CD4-positive, alpha-beta T cell (primary cell): ENCODE measurements around the gene APLP2. TPM values are rescaled to one million over a fixed set of nuclear protein-coding genes. Genes with fewer than 3 reads are reported as not detected.
A peak's percentile ranks its signal among the peaks of the same experiment; 100 is the strongest.

Experiments
- ATAC-seq: fragments of 200-7000 bp; cut with Tn5 transposase; one replicate; pipeline ENCODE4 v1.10.0; 2022; ENCODE audit warnings: mild to moderate bottlenecking; ENCODE audit not compliant: poor library complexity
- CTCF ChIA-PET: fragments of 350-600 bp; sonication (Branson Sonifier 250); formaldehyde crosslinking; loops from one replicate; lab custom pipeline; 2021; ENCODE audit warnings: antibody characterized with exemption, inconsistent platforms; lab: Charles Lee
- POLR2A ChIA-PET: fragments of 350-600 bp; sonication (Branson Sonifier 250); formaldehyde crosslinking; loops from one replicate; lab custom pipeline; 2021; ENCODE audit warnings: antibody characterized with exemption, inconsistent platforms; lab: Charles Lee
- DNase-seq, 14 experiments: peaks; one replicate each; pipeline ENCODE4 v3.0.0-alpha.2; 2013 to 2020; ENCODE audit warnings: mixed read lengths in 2 of 14
- H3K27ac ChIP-seq, 2 donors: one replicate each; pipeline versions ENCODE4 v1.5.1 to v1.7.0; 2013; ENCODE audit warnings: low read length in 2 of 2, low read depth in 1 of 2, mild to moderate bottlenecking in 1 of 2
- H3K27me3 ChIP-seq, 2 experiments: 1 replicate in 1 of 2; 2 replicates in 1 of 2; pipeline versions ENCODE4 v1.6.1 to v1.7.0; 2013; ENCODE audit warnings: low read length in 2 of 2, control low read depth in 1 of 2, mild to moderate bottlenecking in 1 of 2, moderate library complexity in 1 of 2; ENCODE audit not compliant: insufficient read depth in 2 of 2, control insufficient read depth in 1 of 2
- H3K36me3 ChIP-seq: one replicate; pipeline ENCODE4 v1.6.1; 2013; ENCODE audit warnings: low read length, control low read depth; ENCODE audit not compliant: insufficient read depth
- H3K4me1 ChIP-seq: one replicate; pipeline ENCODE4 v1.6.1; 2013; ENCODE audit warnings: low read length, control low read depth; ENCODE audit not compliant: insufficient read depth
- H3K4me3 ChIP-seq: one replicate; pipeline ENCODE4 v1.5.1; 2013; ENCODE audit warnings: mild to moderate bottlenecking, low read length, moderate library complexity
- H3K9me3 ChIP-seq, 2 experiments: 1 replicate in 1 of 2; 2 replicates in 1 of 2; pipeline versions ENCODE4 v1.6.1 to v1.7.0; 2013; ENCODE audit warnings: low read length in 2 of 2, mild to moderate bottlenecking in 2 of 2, control low read depth in 1 of 2, moderate library complexity in 1 of 2; ENCODE audit not compliant: control insufficient read depth in 1 of 2, insufficient read depth in 1 of 2
- H3K27ac Mint-ChIP-seq: one replicate; pipeline ENCODE4 v1.8.0; 2020; ENCODE audit warnings: mixed read lengths
- H3K27me3 Mint-ChIP-seq: one replicate; pipeline ENCODE4 v1.8.0; 2021; ENCODE audit warnings: mixed read lengths
- H3K36me3 Mint-ChIP-seq: one replicate; pipeline ENCODE4 v1.8.0; 2021; ENCODE audit warnings: low read depth, mixed read lengths
- H3K4me1 Mint-ChIP-seq: one replicate; pipeline ENCODE4 v1.8.0; 2021; ENCODE audit warnings: low read depth, mixed read lengths
- H3K4me3 Mint-ChIP-seq: one replicate; pipeline ENCODE4 v1.8.0; 2020; ENCODE audit warnings: mild to moderate bottlenecking, mixed read lengths
- H3K9me3 Mint-ChIP-seq: one replicate; pipeline ENCODE4 v1.8.0; 2020; ENCODE audit warnings: mixed read lengths
- CTCF ChIP-seq: fragments of 200-600 bp; IDR thresholded peaks from one replicate; pipeline ENCODE4 v1.8.0; 2022; ENCODE audit warnings: antibody characterized with exemption, mild to moderate bottlenecking
- intact Hi-C, 2 experiments: fragments of 100-400 bp; cut with DNase I in 1 of 2; cut with micrococcal nuclease in 1 of 2; formaldehyde crosslinking; loops; one replicate each; pipeline versions ENCODE4 v1.15.1 to v1.9.0; 2023 to 2025; cut with DNase I, micrococcal nuclease
- total RNA-seq, 174 experiments: library from RNA in 2 of 174; stranded (reverse) in 2 of 174; gene quantifications; one replicate each; pipeline ENCODE4 v1.2.3 and lab custom pipeline; 2021 to 2026

APLP2 gene
- total RNA-seq, 2 experiments from 2014 or later, result 28.8 to 29.5 TPM

DNA sequence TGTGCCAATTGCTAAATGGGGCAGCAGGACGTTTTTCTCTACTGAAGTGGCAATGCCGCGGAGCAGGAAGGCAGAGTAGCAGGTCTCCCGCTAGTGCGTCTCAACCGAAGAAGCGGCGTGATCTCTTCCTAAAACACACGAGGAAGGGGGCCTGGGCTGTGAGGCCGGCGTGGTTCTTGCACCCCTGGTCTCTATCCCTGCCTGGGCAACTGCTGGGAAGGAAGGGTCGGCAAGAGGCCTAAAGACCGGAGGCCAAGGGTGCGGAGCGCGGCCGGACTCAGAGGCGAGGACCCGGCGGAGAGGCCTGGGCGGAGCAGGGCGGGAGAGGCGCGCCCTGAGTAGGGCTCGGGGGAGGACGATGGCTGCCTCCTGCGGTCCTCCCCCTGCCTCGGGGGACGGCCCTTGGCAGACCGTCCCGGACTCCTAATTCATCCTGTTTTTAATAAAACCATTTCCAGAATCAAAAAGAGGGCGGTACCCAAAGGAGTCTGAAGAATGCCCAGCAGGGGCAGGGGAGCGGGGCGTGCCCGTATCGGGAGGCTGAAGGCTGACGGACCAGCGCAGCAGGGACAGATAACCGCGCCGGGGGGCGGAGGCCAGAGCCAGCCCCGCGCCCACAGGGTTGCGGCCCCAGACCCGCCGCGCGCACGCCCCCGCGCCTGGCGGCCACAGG is 572 bp upstream of the APLP2 start:
- intact Hi-C loops, result loop anchor here (1.0 to 5.0 kb wide), 7 partner anchors 62 to 243 kb away; partner anchors contain the start of genes NFRKB (in 1 of the 2) and ZBTB44 (in 1 of the 2)
- Mint-ChIP-seq H3K27ac (peak overlapping the region; percentile 92), H3K9me3 (no peaks in the 10 kb centered on the region), H3K4me3 (peak overlapping the region; percentile 97), H3K4me1 (peaks cover 27% of the 10 kb centered on the region), H3K27me3 (peaks cover 9% of the 10 kb centered on the region), H3K36me3 (peaks cover 18% of the 10 kb centered on the region)
- POLR2A ChIA-PET, result interaction anchor here (0.8 to 3.6 kb wide), 2 partner anchors 66 to 216 kb away, joined by 3 to 83 read pairs; partner anchors contain the start of gene PRDM10
- ATAC-seq (peak; percentile 60), DNase-seq (peak in 13 of 14 experiments; percentile 37 to 83 (median 50))
- Histone ChIP-seq H3K27ac (peak overlapping the region; percentile 58 to 78), H3K4me3 (peak overlapping the region; percentile 64), H3K4me1 (peaks cover 20% of the 10 kb centered on the region), H3K36me3 (no peaks in the 10 kb centered on the region), H3K9me3 (no peaks in the 10 kb centered on the region), H3K27me3 (no peaks in the 10 kb centered on the region)
- CTCF ChIA-PET, result no interaction called here
- TF ChIP-seq CTCF, result no peak

DNA sequence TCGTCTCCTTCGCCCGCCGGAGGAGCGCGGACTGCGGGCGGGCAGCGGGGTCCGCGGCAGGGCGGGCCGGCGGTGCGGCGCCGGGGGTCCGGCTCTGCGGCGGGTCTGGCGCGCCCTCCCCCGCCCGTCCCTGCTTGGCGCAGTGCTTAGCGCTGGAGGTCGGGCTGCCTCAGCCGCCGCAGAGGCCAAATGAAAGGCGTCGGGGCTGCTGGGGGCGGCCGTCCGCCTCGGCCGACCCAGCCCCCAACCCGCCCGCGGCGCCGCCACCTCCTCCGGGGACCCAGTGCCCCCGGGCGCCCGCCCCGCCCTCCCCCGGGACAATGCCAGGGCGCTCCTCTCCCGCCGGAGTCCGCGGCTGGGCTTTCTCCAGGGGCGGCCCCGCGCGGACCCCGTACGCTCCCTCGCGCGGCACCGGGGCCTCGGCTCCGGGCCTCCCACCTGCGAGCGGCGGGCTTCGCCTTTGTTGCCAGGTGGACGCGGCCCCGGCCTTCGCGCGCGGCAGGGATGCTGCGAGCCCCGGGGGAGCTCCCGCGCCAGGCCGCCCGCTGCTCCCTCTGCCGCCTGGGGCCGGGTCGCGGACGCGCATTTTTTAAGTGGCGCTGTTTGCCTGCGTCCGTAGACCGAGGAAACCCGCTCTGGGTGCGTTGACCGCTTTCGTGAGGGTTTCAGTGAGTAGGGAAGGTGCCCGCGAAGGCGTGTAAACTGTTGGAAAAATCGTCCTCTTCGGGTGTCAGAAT is 583 bp downstream of the APLP2 start:
- Mint-ChIP-seq H3K9me3 (no peaks in the 10 kb centered on the region), H3K36me3 (peaks cover 18% of the 10 kb centered on the region), H3K4me3 (peak overlapping the region; percentile 99), H3K4me1 (peaks cover 27% of the 10 kb centered on the region), H3K27ac (peak overlapping the region; percentile 92), H3K27me3 (no peaks in the 10 kb centered on the region)
- ChIA-PET POLR2A (interaction anchor here (0.8 to 3.6 kb wide), 5 partner anchors 61 to 1046 kb away, joined by 3 to 83 read pairs (median 3); partner anchors contain the start of gene PRDM10), CTCF (interaction anchor here (1.0 to 1.4 kb wide), 4 partner anchors 62 to 172 kb away, joined by 3 to 5 read pairs (median 4); partner anchors contain the start of gene PRDM10)
- H3K9me3 ChIP-seq, result no peaks in the 10 kb centered on the region
- no peak for TF ChIP-seq CTCF
- H3K27ac ChIP-seq, result peak overlapping the region in 1 of 2 donors; percentile 70
- no peaks in the 10 kb centered on the region for H3K36me3 ChIP-seq
- H3K4me3 ChIP-seq, result peak overlapping the region; percentile 56
- intact Hi-C loops, result loop anchor here in 1 of 2 experiments (10.0 kb wide), 1 partner anchor 845 kb away; the partner anchor contains the start of gene SNX19
- no peaks in the 10 kb centered on the region for H3K27me3 ChIP-seq
- ATAC-seq (peak; percentile 12), DNase-seq (peak; percentile 9 to 72 (median 42))
- H3K4me1 ChIP-seq, result peaks cover 20% of the 10 kb centered on the region

- H3K9me3 ChIP-seq, result no peaks in the 10 kb centered on the region
- H3K4me1 ChIP-seq, result peaks cover 20% of the 10 kb centered on the region
- no peaks in the 10 kb centered on the region for H3K9me3 Mint-ChIP-seq
- peak overlapping the region; percentile 66 for H3K27ac Mint-ChIP-seq
- ATAC-seq (no peak), DNase-seq (no peak)
- no peak for TF ChIP-seq CTCF
- CTCF ChIA-PET, result interaction anchor here (0.7 to 1.4 kb wide), 6 partner anchors 61 to 173 kb away, joined by 3 to 5 read pairs (median 3); partner anchors contain the start of gene PRDM10
- no peak overlapping the region for H3K27ac ChIP-seq
- peak overlapping the region; percentile 89 for H3K4me3 Mint-ChIP-seq
- H3K36me3 Mint-ChIP-seq, result peaks cover 18% of the 10 kb centered on the region
- no peaks in the 10 kb centered on the region for H3K27me3 Mint-ChIP-seq
- H3K36me3 ChIP-seq, result no peaks in the 10 kb centered on the region
- peak overlapping the region; percentile 56 for H3K4me3 ChIP-seq
- POLR2A ChIA-PET, result interaction anchor here (1.0 to 3.6 kb wide), 4 partner anchors 61 to 217 kb away, joined by 3 to 83 read pairs (median 3); partner anchors contain the start of gene PRDM10
- intact Hi-C loops, result loop anchor here in 1 of 2 experiments (10.0 kb wide), 1 partner anchor 844 kb away; the partner anchor contains the start of gene SNX19
- peaks cover 27% of the 10 kb centered on the region for H3K4me1 Mint-ChIP-seq
- H3K27me3 ChIP-seq, result no peaks in the 10 kb centered on the region
Measured at GRCh38 chr11:130070846-130071200, 1.1 kb downstream of the APLP2 start.
